T-cell (primary cell): ENCODE measurements around the gene SYNE2. TPM values are rescaled to one million over a fixed set of nuclear protein-coding genes. Genes with fewer than 3 reads are reported as not detected.

Experiments used
- ATAC-seq, 4 experiments: fragments of 200-7000 bp in 3 of 4; fragments of 150-1000 bp in 1 of 4; cut with Tn5 transposase; replicated peaks in 1 of 4; 1 replicate in 3 of 4; 2 replicates in 1 of 4; pipeline ENCODE4 v1.10.0; 2021; ENCODE audit warnings: moderate library complexity in 3 of 4, mild to moderate bottlenecking in 2 of 4, moderate number of reproducible peaks in 1 of 4
- CTCF ChIA-PET, 2 donors: fragments of 300-600 bp; sonication (Branson Sonifier 250); formaldehyde crosslinking; loops; one replicate each; lab custom pipeline; 2022; ENCODE audit warnings: antibody characterized with exemption in 2 of 2; lab: Charles Lee
- POLR2A ChIA-PET, 2 donors: fragments of 300-600 bp; sonication (Branson Sonifier 250); formaldehyde crosslinking; loops; one replicate each; lab custom pipeline; 2022; ENCODE audit warnings: antibody characterized with exemption in 2 of 2; lab: Charles Lee
- DNase-seq, 35 experiments: peaks; one replicate each; pipeline versions ENCODE4 v3.0.0 to v3.0.0-alpha.2; 2013 to 2023
- H3K27ac ChIP-seq: one replicate; pipeline ENCODE4 v1.5.1; 2013; ENCODE audit warnings: low read length
- H3K27me3 ChIP-seq, 2 experiments: replicated peaks in 1 of 2; 1 replicate in 1 of 2; 2 replicates in 1 of 2; pipeline versions ENCODE4 v1.6.1 to v1.7.0; 2013; ENCODE audit warnings: low read length in 1 of 2, mixed read lengths in 1 of 2; ENCODE audit not compliant: control insufficient read depth in 2 of 2, insufficient read depth in 2 of 2; ENCODE audit errors: extremely low read depth in 1 of 2
- H3K36me3 ChIP-seq, 2 donors: 1 replicate in 1 of 2; 2 replicates in 1 of 2; pipeline versions ENCODE4 v1.6.1 to v1.7.0; 2013; ENCODE audit warnings: low read length in 1 of 2; ENCODE audit not compliant: control insufficient read depth in 2 of 2, insufficient read depth in 1 of 2; ENCODE audit errors: extremely low read depth in 1 of 2
- H3K4me1 ChIP-seq, 2 experiments: 1 replicate in 1 of 2; 2 replicates in 1 of 2; pipeline versions ENCODE4 v1.6.1 to v1.7.0; 2013; ENCODE audit warnings: low read length in 2 of 2, mixed read lengths in 1 of 2; ENCODE audit not compliant: insufficient read depth in 2 of 2, control insufficient read depth in 1 of 2; ENCODE audit errors: extremely low read depth in 1 of 2
- H3K4me3 ChIP-seq, 2 donors: 1 replicate in 1 of 2; 2 replicates in 1 of 2; pipeline versions ENCODE4 v1.5.1 to v1.7.0; 2013; ENCODE audit warnings: mild to moderate bottlenecking in 2 of 2, low read length in 1 of 2, moderate library complexity in 1 of 2; ENCODE audit not compliant: control insufficient read depth in 1 of 2; ENCODE audit errors: extremely low read depth in 1 of 2
- H3K9me3 ChIP-seq: 2 replicates; pipeline ENCODE4 v1.7.0; 2013
- H3K27ac Mint-ChIP-seq, 2 donors: one replicate each; pipeline ENCODE4 v1.8.0; 2020 to 2021; ENCODE audit warnings: mild to moderate bottlenecking in 2 of 2, mixed read lengths in 2 of 2
- H3K27me3 Mint-ChIP-seq, 2 donors: one replicate each; pipeline ENCODE4 v1.8.0; 2021 to 2022; ENCODE audit warnings: mixed read lengths in 2 of 2
- H3K36me3 Mint-ChIP-seq: one replicate; pipeline ENCODE4 v1.8.0; 2021; ENCODE audit warnings: mixed read lengths
- H3K4me1 Mint-ChIP-seq, 3 donors: one replicate each; pipeline ENCODE4 v1.8.0; 2020 to 2022; ENCODE audit warnings: mixed read lengths in 3 of 3, mild to moderate bottlenecking in 1 of 3
- H3K4me3 Mint-ChIP-seq, 3 donors: one replicate each; pipeline ENCODE4 v1.8.0; 2020 to 2022; ENCODE audit warnings: mild to moderate bottlenecking in 3 of 3, mixed read lengths in 3 of 3, moderate library complexity in 3 of 3
- H3K9me3 Mint-ChIP-seq, 3 donors: one replicate each; pipeline ENCODE4 v1.8.0; 2020 to 2022; ENCODE audit warnings: mixed read lengths in 3 of 3
- WGBS: methylation state at CpG from one replicate; pipeline ENCODE4 v1.1.5; 2013; ENCODE audit warnings: missing lambda C conversion rate; ENCODE audit not compliant: insufficient coverage; 5-methylcytosine and 5-hydroxymethylcytosine counted together
- total RNA-seq, 35 experiments: library from RNA in 6 of 35; stranded (reverse) in 6 of 35; fragments of 120-200 nt in 1 of 35; gene quantifications; one replicate each; pipeline versions ENCODE4 v1.2.1 to v1.2.4 and lab custom pipeline; 2013 to 2026

The SYNE2 gene
- total RNA-seq, 5 donors from 2014 or later (not counting 1 experiment from before 2014, with no cell fraction given) = 150 to 321 (median 229) TPM

DNA sequence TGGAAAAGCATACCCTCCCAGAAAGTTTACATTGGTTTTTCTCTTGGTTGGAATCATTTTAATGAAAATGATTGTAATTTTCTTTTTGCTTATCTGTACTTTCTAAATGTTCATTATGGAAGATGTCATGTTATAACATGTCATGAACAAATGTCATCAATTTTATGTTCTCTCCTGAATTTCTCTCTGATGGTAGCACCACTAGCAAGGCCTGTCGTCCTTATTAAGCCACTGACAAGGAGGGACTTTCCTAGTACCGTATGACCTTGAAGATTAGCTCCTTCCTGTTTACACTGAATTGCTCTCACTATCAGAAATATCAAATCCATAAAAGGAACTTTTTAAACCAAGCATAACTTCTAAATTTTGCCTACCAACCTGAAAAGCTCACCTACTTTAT is 342.4 kb downstream of the SYNE2 start:
- Mint-ChIP-seq H3K36me3 (peaks cover 59% of the 10 kb centered on the region), H3K4me1 (peaks cover 40 to 63% (median 50%) of the 10 kb centered on the region in 3 donors), H3K9me3 (no peaks in the 10 kb centered on the region), H3K27ac (peak overlapping the region; percentile 84 to 85), H3K27me3 (no peaks in the 10 kb centered on the region), H3K4me3 (peak overlapping the region; percentile 2 to 69 (median 3))
- Histone ChIP-seq H3K4me1 (peaks cover 3 to 19% of the 10 kb centered on the region in 2 experiments), H3K27ac (peak overlapping the region; percentile 77), H3K36me3 (peaks cover 4 to 44% of the 10 kb centered on the region in 2 donors), H3K4me3 (no peak overlapping the region), H3K27me3 (no peaks in the 10 kb centered on the region), H3K9me3 (no peaks in the 10 kb centered on the region)
- CTCF ChIA-PET = interaction anchor here in 1 of 2 donors (0.6 to 1.2 kb wide), 3 partner anchors 108 to 426 kb away, joined by 3 to 4 read pairs (median 4); no protein-coding TSS in a partner anchor
- ATAC-seq = peak; percentile 56 to 80 (median 68)
- 20% methylated on average over 1 of the region's 2 CpGs for WGBS
- POLR2A ChIA-PET = interaction anchor here in 1 of 2 donors (0.6 kb wide), 1 partner anchor 181 kb away, joined by 3 read pairs; no protein-coding TSS in a partner anchor
- DNase-seq = peak in 1 of 35 experiments; percentile 52

DNA sequence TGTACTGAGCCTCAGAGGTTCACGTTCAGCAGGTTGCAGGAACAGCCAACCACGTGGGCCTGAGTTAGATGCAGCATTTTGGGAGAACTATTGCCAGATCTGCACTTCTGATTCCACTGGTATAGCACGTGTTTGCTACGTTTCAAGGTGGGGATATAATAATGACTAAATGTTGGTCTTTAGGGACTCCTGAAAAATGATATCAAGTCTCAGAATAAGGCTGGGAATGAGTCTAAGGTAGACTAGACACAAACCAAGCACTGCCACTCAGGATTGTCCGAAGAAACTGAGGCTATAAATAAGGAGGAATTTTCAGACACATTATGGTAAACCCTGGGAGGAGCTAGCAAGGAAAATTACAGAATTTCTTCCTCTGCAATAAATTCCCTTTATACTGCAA is 343.3 kb downstream of the SYNE2 start:
- POLR2A ChIA-PET = no interaction called here
- peak overlapping the region; percentile 77 for H3K27ac ChIP-seq
- WGBS = 87% methylated on average over 4 of the region's 5 CpGs
- no peaks in the 10 kb centered on the region for H3K27me3 ChIP-seq
- Mint-ChIP-seq H3K36me3 (peaks cover 58% of the 10 kb centered on the region), H3K4me3 (peak overlapping the region in 1 of 3 donors; percentile 69), H3K9me3 (no peaks in the 10 kb centered on the region), H3K4me1 (peaks cover 42 to 67% (median 50%) of the 10 kb centered on the region in 3 donors), H3K27ac (peak overlapping the region; percentile 84 to 85), H3K27me3 (no peaks in the 10 kb centered on the region)
- DNase-seq (no peak), ATAC-seq (no peak)
- H3K4me3 ChIP-seq = no peak overlapping the region
- CTCF ChIA-PET = interaction anchor here in 1 of 2 donors (1.2 kb wide), 2 partner anchors 107 to 427 kb away, joined by 4 read pairs; no protein-coding TSS in a partner anchor
- no peaks in the 10 kb centered on the region for H3K9me3 ChIP-seq
- H3K36me3 ChIP-seq = peaks cover 4 to 42% of the 10 kb centered on the region in 2 donors
- H3K4me1 ChIP-seq = peaks cover 3 to 19% of the 10 kb centered on the region in 2 experiments

DNA sequence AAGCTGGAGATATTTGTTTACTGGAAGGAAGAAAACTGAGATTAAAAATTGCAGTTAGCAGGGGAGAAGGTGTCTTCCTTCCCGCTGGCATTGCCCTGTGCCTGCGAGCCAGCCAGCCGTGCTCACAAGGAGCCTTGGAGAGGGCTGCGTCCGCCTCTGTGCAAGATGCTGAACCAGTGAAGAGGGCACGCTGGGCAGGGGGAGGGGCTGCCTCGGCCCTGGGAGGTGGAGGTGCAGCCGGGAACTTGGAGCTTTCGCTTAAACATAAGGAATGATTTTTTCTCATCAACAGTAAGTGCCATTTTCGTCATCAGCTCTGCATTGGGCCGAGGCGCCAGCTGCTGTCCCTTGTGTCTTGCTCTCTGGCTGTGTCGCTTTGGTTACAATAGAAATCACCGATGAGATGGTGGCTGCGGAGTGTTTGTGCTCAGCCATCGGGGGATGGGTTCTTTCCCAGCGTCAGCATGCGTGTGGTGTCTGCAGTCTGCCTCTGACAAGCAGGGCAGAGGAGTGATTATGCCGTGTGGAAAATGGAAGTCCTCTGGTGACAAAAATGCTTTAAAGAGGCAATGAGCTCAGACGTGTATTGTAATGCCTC is 344.1 kb downstream of the SYNE2 start:
- Histone ChIP-seq H3K27me3 (no peaks in the 10 kb centered on the region), H3K4me1 (peaks cover 3 to 19% of the 10 kb centered on the region in 2 experiments), H3K36me3 (peaks cover 4 to 39% of the 10 kb centered on the region in 2 donors), H3K4me3 (no peak overlapping the region), H3K9me3 (no peaks in the 10 kb centered on the region), H3K27ac (no peak overlapping the region)
- POLR2A ChIA-PET = no interaction called here
- Mint-ChIP-seq H3K27me3 (no peaks in the 10 kb centered on the region), H3K4me1 (peaks cover 44 to 62% (median 51%) of the 10 kb centered on the region in 3 donors), H3K36me3 (peaks cover 55% of the 10 kb centered on the region), H3K27ac (peak overlapping the region; percentile 77 to 79), H3K9me3 (no peaks in the 10 kb centered on the region), H3K4me3 (peak overlapping the region in 2 of 3 donors; percentile 60 to 69)
- WGBS = 64% methylated on average over 20 of the region's 20 CpGs
- peak in 4 of 35 experiments; percentile 3 to 40 (median 22) for DNase-seq
- CTCF ChIA-PET = interaction anchor here in 1 of 2 donors (0.6 kb wide), 1 partner anchor 94 kb away, joined by 7 read pairs; no protein-coding TSS in a partner anchor
- peak in 3 of 4 experiments; percentile 35 to 80 (median 37) for ATAC-seq

DNA sequence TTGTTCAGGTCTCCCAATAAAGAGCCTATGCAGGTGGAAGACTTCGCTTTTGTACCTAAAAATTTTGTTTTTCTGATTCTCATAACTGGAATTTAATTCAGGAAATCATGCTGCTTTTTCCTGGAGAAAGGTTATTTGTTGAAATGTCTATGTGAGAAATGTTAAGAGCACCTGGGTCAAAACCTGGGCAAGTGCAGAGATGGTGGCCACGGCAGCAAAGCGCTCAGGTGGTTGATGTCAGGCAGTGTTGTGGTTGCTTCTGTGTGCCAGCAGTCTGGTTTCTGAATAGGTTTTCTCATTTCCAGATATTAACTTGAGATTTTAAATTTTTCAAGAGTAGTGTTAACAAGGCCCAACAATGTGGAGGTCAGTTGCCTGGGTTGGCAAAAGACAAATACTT is 345.2 kb downstream of the SYNE2 start:
- Mint-ChIP-seq H3K27me3 (no peaks in the 10 kb centered on the region), H3K4me1 (peaks cover 44 to 64% (median 50%) of the 10 kb centered on the region in 3 donors), H3K9me3 (no peaks in the 10 kb centered on the region), H3K27ac (peak overlapping the region; percentile 55 to 77), H3K36me3 (peaks cover 51% of the 10 kb centered on the region), H3K4me3 (no peak overlapping the region)
- no peak overlapping the region for H3K4me3 ChIP-seq
- POLR2A ChIA-PET = no interaction called here
- DNase-seq (no peak), ATAC-seq (no peak)
- H3K4me1 ChIP-seq = peaks cover 3 to 19% of the 10 kb centered on the region in 2 experiments
- H3K36me3 ChIP-seq = peaks cover 4 to 33% of the 10 kb centered on the region in 2 donors
- H3K27ac ChIP-seq = no peak overlapping the region
- no peaks in the 10 kb centered on the region for H3K27me3 ChIP-seq
- WGBS = 88% methylated on average over 2 of the region's 3 CpGs
- H3K9me3 ChIP-seq = no peaks in the 10 kb centered on the region
- CTCF ChIA-PET = no interaction called here

DNA sequence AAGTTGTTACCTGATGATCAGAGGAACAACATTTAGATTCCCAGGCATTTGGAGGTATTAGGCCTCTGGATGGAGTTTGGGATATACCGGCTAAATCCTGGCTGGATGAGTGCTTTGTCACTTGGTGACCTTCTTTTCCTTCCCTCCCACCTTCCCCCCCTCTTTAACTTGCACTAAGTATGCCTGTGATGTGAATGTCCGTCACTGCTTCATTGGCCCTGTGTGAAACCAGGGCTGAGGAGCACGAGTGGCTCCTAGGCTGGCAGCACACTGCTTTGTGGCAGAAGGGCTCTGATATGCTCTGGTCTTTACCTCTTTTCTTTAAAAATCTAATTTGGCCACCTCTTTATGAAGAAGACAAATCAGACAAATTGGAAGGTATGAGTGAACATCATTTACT is 345.7 kb downstream of the SYNE2 start:
- no peaks in the 10 kb centered on the region for H3K27me3 ChIP-seq
- no peak overlapping the region for H3K4me3 ChIP-seq
- Mint-ChIP-seq H3K36me3 (peaks cover 51% of the 10 kb centered on the region), H3K4me3 (peak overlapping the region in 1 of 3 donors; percentile 6), H3K4me1 (peaks cover 44 to 63% (median 48%) of the 10 kb centered on the region in 3 donors), H3K27me3 (no peaks in the 10 kb centered on the region), H3K9me3 (no peaks in the 10 kb centered on the region), H3K27ac (peak overlapping the region in 1 of 2 donors; percentile 80)
- peaks cover 3 to 19% of the 10 kb centered on the region in 2 experiments for H3K4me1 ChIP-seq
- DNase-seq (no peak), ATAC-seq (no peak)
- no peaks in the 10 kb centered on the region for H3K9me3 ChIP-seq
- ChIA-PET POLR2A (no interaction called here), CTCF (no interaction called here)
- no peak overlapping the region for H3K27ac ChIP-seq
- H3K36me3 ChIP-seq = peaks cover 4 to 32% of the 10 kb centered on the region in 2 donors
- no CpG with 5 or more reads among the region's 3 CpGs for WGBS

DNA sequence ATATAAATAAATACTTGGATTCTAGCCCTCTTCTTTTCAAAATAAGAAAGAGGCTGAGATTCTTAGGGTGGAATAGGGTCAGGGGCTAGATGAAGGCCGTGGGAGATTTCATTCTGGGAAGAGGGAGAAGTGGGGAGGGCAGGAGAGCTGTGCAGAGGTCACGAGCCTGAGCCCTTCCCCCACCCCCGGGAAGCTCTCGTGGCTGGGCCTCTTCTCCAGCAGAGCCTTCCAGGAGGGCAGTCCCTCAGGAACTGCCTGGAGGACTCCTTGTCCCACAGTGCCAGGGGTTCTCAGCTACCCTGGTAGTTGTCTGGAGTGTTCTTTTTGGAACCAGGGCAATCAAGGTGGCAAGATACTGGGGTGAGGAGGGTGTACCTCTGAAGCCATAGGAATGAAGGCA is 347.4 kb downstream of the SYNE2 start:
- ATAC-seq (no peak), DNase-seq (no peak)
- Histone ChIP-seq H3K9me3 (no peaks in the 10 kb centered on the region), H3K27me3 (no peaks in the 10 kb centered on the region), H3K36me3 (peaks cover 4 to 25% of the 10 kb centered on the region in 2 donors), H3K4me3 (no peak overlapping the region), H3K27ac (no peak overlapping the region), H3K4me1 (peaks cover 3 to 10% of the 10 kb centered on the region in 2 experiments)
- H3K9me3 Mint-ChIP-seq = no peaks in the 10 kb centered on the region
- no peak overlapping the region for H3K4me3 Mint-ChIP-seq
- no peaks in the 10 kb centered on the region for H3K27me3 Mint-ChIP-seq
- CTCF ChIA-PET = no interaction called here
- peaks cover 51% of the 10 kb centered on the region for H3K36me3 Mint-ChIP-seq
- peaks cover 27 to 48% (median 31%) of the 10 kb centered on the region in 3 donors for H3K4me1 Mint-ChIP-seq
- POLR2A ChIA-PET = no interaction called here
- no CpG with 5 or more reads among the region's 4 CpGs for WGBS
- H3K27ac Mint-ChIP-seq = no peak overlapping the region
